Aorta (tissue), 5 donors: ENCODE data around the gene KLHL29. TPM values are rescaled to one million over a fixed set of nuclear protein-coding genes. Genes with fewer than 3 reads are reported as not detected.

ENCODE experiments used
- ATAC-seq: fragments of 200-7000 bp; cut with Tn5 transposase; one replicate; pipeline ENCODE4 v1.9.1; 2022; ENCODE audit warnings: moderate library complexity; ENCODE audit not compliant: low FRiP score
- DNase-seq, 2 donors: peaks; one replicate each; pipeline ENCODE4 v3.0.0-alpha.2; 2020
- H3K27ac ChIP-seq, 2 donors: one replicate each; pipeline ENCODE4 v1.5.1; 2013; ENCODE audit warnings: low read length in 2 of 2, mild to moderate bottlenecking in 2 of 2, moderate library complexity in 2 of 2, control low read depth in 1 of 2, inconsistent platforms in 1 of 2, low read depth in 1 of 2
- H3K27me3 ChIP-seq, 2 donors: one replicate each; pipeline ENCODE4 v1.6.1; 2013; ENCODE audit warnings: control low read depth in 1 of 2, low read length in 1 of 2, mild to moderate bottlenecking in 1 of 2, moderate library complexity in 1 of 2; ENCODE audit not compliant: insufficient read depth in 2 of 2, control insufficient read depth in 1 of 2
- H3K36me3 ChIP-seq, 2 donors: one replicate each; pipeline ENCODE4 v1.6.1; 2013; ENCODE audit warnings: control low read depth in 1 of 2, low read length in 1 of 2, mild to moderate bottlenecking in 1 of 2; ENCODE audit not compliant: insufficient read depth in 2 of 2, control insufficient read depth in 1 of 2
- H3K4me1 ChIP-seq, 2 donors: one replicate each; pipeline ENCODE4 v1.6.1; 2013; ENCODE audit warnings: low read length in 2 of 2, control low read depth in 1 of 2, mild to moderate bottlenecking in 1 of 2, moderate library complexity in 1 of 2; ENCODE audit not compliant: insufficient read depth in 2 of 2, control insufficient read depth in 1 of 2
- H3K4me3 ChIP-seq, 2 donors: one replicate each; pipeline ENCODE4 v1.5.1; 2013; ENCODE audit warnings: low read length in 2 of 2, control low read depth in 1 of 2, mild to moderate bottlenecking in 1 of 2
- H3K9me3 ChIP-seq: one replicate; pipeline ENCODE4 v1.6.1; 2013; ENCODE audit warnings: mild to moderate bottlenecking, low read length; ENCODE audit not compliant: control insufficient read depth
- WGBS, 2 donors: extraction: QIAGEN DNeasy Blood & Tissue Kit; methylation state at CpG; one replicate each; pipeline ENCODE4 v1.1.7; 2013; 5-methylcytosine and 5-hydroxymethylcytosine counted together
- intact Hi-C, 2 donors: fragments of 100-400 bp; cut with DNase I; formaldehyde crosslinking; loops; one replicate each; pipeline versions ENCODE4 v1.14.2 to v1.15.0; 2022
- polyA plus RNA-seq, 2 donors: library from polyadenylated mRNA; stranded (reverse); fragments of 200-250 nt; gene quantifications; one replicate each; pipeline ENCODE4 v1.2.3, GENCODE V29; 2013
- total RNA-seq, 2 donors: library from RNA; stranded (reverse); fragmentation: NEBNext Ultra II Directional; extraction: Animal tissue kit (Norgen Biotek cat#: 25700); gene quantifications; one replicate each; pipeline ENCODE4 v1.2.1, GENCODE V29; 2021
- donor health status: healthy with polysubstance abuse.
- donor health status: Bipolar disorder and iron deficiency.
- donor health status: DM: no; HTN: no; CAD: no.
- donor health status: DM: no; HTN: no; CAD: no.
- donor health status: DM: yes; HTN: yes; CAD: no.

KLHL29 gene
- total and polyA plus RNA-seq, 4 donors: 0.75 to 13.4 (median 8.1) TPM

DNA sequence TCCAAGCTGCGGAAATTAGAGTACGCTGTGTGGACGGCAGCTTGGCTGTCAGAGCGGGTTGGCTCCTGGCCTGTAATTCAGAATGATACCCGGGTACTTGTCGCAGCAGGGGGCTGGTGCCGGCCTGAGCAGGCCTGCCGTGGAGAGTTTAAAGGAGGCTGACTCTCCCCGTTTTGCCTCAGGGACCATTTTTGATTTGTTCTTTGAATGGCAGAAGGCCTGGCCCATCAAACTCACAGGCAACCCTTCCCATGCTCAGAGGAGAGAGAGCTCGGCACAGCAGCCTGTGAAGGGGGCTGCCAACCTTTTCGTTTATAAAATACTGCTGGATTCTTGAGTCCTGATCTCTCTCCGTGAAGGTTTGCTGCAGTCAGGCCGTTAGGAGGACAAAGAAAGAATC lies 151.3 kb downstream of the KLHL29 start:
- 83 to 96% methylated on average over 13 of the region's 13 CpGs for WGBS, 2 donors
- intact Hi-C loops: no loop called here
- Histone ChIP-seq H3K4me3 (no peak overlapping the region), H3K9me3 (no peaks in the 10 kb centered on the region), H3K36me3 (no peaks in the 10 kb centered on the region), H3K27ac (no peak overlapping the region), H3K27me3 (no peaks in the 10 kb centered on the region), H3K4me1 (no peaks in the 10 kb centered on the region)
- DNase-seq (no peak), ATAC-seq (no peak)

DNA sequence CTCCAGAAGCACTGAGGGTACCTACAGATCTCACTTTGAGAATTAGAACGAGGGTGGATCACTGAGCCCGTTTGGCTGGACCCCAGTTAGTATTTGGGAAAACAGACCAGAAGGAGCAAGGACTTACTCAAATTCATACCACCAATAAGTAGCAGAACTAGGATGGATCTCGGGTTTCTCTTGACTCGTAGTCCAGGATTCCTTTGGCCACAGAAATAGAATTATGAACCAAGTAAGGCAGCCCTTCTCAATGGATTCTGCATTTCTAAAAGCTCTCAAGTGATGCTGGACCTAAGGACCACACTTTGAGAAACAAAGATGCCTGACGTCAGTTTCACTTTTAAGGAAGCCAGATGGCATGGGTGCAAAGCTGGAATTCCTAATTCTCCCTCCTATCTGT lies 153.0 kb downstream of the KLHL29 start:
- Histone ChIP-seq H3K36me3 (no peaks in the 10 kb centered on the region), H3K4me3 (no peak overlapping the region), H3K4me1 (no peaks in the 10 kb centered on the region), H3K27ac (no peak overlapping the region), H3K27me3 (no peaks in the 10 kb centered on the region), H3K9me3 (no peaks in the 10 kb centered on the region)
- WGBS, 2 donors: 87 to 90% methylated on average over 5 of the region's 5 CpGs
- intact Hi-C loops: no loop called here
- DNase-seq (no peak), ATAC-seq (no peak)

DNA sequence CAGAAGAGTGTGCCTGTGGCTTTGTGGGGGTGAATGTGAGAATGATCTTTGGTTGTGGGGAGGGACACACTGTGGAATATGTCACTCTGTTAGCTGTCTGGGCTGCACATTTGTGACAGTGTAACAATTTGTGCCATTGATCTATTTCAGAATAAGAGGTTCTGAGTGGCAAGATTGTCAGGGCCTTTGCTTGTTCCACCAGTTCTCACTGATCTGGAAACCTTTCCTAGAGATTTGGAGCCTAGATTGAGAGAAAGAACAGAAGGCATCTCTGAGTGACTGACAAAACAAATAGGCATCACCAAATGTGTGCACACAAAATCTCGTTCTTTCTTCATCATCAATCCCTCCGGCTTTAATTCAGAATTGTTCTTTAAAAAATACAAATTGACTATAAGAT lies 153.6 kb downstream of the KLHL29 start:
- no peak overlapping the region for H3K4me3 ChIP-seq
- 90 to 91% methylated on average over 2 of the region's 2 CpGs for WGBS, 2 donors
- no peak overlapping the region for H3K27ac ChIP-seq
- no peaks in the 10 kb centered on the region for H3K36me3 ChIP-seq
- no peaks in the 10 kb centered on the region for H3K27me3 ChIP-seq
- intact Hi-C loops: no loop called here
- H3K9me3 ChIP-seq: no peaks in the 10 kb centered on the region
- no peaks in the 10 kb centered on the region for H3K4me1 ChIP-seq
- ATAC-seq: no peak
- DNase-seq: no peak

DNA sequence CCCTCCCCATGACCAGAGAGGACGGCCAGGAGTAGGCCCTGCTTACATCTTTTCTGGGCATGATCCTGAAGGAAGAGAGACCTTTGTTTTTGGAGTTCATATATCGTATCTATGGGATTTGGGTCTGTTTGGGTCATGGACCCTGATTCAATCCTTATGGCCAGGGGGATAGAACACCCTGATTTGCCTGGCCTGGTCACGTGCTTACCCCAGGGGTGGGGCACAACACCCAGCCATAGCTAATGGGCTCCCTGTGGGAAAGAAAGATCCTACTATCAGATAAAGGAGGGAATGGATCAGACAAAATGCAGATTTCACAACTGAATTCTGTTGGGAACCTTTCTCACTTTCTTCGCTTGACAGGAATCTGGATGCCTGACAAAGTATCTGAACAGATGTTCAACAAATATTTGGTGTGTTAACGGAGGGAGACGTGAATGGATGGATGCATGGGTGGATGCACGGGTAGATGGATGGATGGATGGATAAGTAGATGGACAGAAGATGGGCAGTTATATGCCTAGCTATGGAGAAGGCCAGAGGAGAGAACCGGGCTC lies 155.9 kb downstream of the KLHL29 start:
- Histone ChIP-seq H3K27me3 (no peaks in the 10 kb centered on the region), H3K4me1 (no peaks in the 10 kb centered on the region), H3K9me3 (no peaks in the 10 kb centered on the region), H3K36me3 (no peaks in the 10 kb centered on the region), H3K27ac (no peak overlapping the region), H3K4me3 (no peak overlapping the region)
- DNase-seq: no peak
- ATAC-seq: no peak
- WGBS, 2 donors: 94 to 96% methylated on average over 8 of the region's 8 CpGs
- intact Hi-C loops: no loop called here

DNA sequence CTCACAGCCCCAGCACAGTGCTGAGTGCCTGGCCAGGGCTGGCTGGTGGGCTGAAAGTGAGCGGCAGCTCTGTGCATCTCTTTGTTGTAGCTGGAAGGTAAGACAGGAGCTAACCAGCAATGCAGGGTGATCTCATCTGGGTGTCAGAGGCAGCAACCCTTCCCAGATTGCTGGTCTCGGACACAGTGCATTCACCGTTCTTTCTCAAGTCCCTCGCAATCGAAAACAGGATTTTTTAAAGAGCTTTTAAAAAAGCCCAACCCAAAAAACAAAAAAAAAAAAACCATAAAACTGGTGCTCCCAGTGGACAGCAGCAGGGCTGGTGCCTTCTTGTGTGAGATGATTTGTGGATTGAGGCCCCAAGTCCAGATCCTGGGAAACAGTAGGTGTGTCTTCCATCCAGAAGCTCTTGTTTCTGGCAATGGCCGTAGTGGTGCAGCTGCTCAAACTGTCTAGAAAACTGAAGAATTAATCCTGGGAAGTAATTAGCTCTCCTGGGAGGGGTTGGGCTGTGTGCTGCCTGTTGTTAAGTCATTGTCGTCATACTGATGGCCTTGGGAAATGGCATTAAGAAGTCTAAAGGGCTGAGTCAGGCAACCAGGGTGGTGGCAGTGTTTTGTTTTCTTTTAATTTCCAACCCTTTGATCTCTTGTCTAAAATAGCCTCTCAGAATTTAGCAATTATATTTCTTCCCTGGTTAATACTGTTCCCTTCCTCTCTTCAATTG lies 156.7 kb downstream of the KLHL29 start:
- DNase-seq (no peak), ATAC-seq (peak; percentile 45)
- H3K36me3 ChIP-seq: no peaks in the 10 kb centered on the region
- no peaks in the 10 kb centered on the region for H3K27me3 ChIP-seq
- WGBS, 2 donors: 91 to 97% methylated on average over 7 of the region's 7 CpGs
- intact Hi-C loops: no loop called here
- H3K4me3 ChIP-seq: no peak overlapping the region
- H3K9me3 ChIP-seq: no peaks in the 10 kb centered on the region
- H3K27ac ChIP-seq: no peak overlapping the region
- H3K4me1 ChIP-seq: no peaks in the 10 kb centered on the region

DNA sequence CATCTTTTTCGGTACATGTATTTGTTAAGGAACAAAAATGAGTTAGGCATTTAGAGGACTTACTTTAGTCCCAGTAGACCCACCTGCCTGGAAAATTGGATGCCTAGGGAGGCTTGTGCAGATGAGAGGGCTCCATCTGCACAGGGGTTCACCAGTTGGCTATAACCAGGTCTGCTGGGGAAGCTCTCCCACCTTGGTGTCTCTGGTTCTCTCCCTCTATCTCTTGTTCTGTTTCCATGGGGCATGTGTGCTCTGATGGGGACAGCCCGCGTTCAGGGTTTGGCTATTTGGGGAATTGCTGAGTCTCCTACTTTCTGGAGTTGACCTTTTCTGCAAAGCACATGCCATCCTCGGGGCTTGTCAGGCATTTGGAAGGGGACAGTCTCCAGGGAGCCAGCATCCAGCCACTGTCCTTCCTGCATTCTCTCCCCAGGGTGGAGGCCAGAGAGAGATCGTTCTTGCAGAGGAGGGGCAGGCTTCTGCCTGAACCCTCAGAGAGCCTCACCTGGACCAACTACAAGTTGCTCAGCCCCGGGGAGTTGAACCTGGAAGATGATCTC lies 157.3 kb downstream of the KLHL29 start:
- Histone ChIP-seq H3K9me3 (no peaks in the 10 kb centered on the region), H3K4me1 (no peaks in the 10 kb centered on the region), H3K27me3 (no peaks in the 10 kb centered on the region), H3K4me3 (no peak overlapping the region), H3K36me3 (no peaks in the 10 kb centered on the region), H3K27ac (no peak overlapping the region)
- WGBS, 2 donors: 85 to 87% methylated on average over 6 of the region's 6 CpGs
- ATAC-seq (no peak), DNase-seq (no peak)
- intact Hi-C loops: no loop called here

DNA sequence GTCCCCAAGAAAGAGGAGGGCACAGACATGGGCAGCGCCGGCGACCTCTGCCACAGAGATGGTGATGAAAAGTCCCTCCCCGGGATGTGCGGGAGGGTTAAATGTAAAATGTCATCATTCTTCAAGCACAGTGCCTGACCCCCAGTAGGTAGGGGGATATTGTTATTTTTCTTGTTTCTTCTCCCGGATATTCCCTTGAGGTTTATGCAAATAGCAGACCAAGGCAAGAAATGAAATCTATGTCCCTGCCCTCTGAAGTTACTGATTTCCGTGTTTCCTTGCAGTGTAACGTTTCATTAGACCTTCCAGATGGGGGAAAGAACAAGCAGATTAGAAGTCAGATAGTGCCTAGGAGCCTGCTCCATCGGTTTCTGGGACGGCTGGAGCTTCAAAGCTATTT lies 158.3 kb downstream of the KLHL29 start:
- no peaks in the 10 kb centered on the region for H3K4me1 ChIP-seq
- no peaks in the 10 kb centered on the region for H3K27me3 ChIP-seq
- DNase-seq (no peak), ATAC-seq (no peak)
- H3K36me3 ChIP-seq: no peaks in the 10 kb centered on the region
- H3K9me3 ChIP-seq: no peaks in the 10 kb centered on the region
- intact Hi-C loops: no loop called here
- 87 to 90% methylated on average over 10 of the region's 10 CpGs for WGBS, 2 donors
- H3K27ac ChIP-seq: no peak overlapping the region
- H3K4me3 ChIP-seq: no peak overlapping the region

DNA sequence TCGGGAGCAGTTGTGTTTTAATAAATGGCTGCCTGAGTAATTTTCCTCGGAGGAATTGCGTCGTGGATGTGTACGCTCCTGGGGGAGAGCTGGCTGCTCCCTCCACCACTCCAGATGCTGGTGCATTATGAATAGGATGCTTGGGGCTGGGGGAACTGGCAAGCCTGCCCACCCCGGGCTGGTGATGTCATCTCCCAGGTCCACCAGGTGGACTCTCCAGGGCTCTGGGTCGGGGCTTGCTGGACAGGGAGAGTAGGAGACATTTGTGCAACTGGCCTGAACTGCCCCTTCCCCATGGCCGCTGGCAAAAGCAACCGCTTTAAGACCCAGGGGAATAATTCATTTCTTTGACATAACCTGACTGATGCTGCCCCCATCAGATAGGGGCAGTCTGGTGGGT lies 158.7 kb downstream of the KLHL29 start:
- no peak for ATAC-seq
- 67 to 81% methylated on average over 9 of the region's 9 CpGs for WGBS, 2 donors
- no peaks in the 10 kb centered on the region for H3K9me3 ChIP-seq
- no peak overlapping the region for H3K27ac ChIP-seq
- H3K27me3 ChIP-seq: no peaks in the 10 kb centered on the region
- H3K4me3 ChIP-seq: no peak overlapping the region
- intact Hi-C loops: no loop called here
- no peaks in the 10 kb centered on the region for H3K36me3 ChIP-seq
- H3K4me1 ChIP-seq: no peaks in the 10 kb centered on the region
- no peak for DNase-seq
